Measurements from ENCODE around the gene COL16A1. TPM values are rescaled to one million over a fixed set of nuclear protein-coding genes. Genes with fewer than 3 reads are reported as not detected.

The COL16A1 gene
- total RNA-seq, 1 donor from 2014 or later = 0.79 TPM

DNA sequence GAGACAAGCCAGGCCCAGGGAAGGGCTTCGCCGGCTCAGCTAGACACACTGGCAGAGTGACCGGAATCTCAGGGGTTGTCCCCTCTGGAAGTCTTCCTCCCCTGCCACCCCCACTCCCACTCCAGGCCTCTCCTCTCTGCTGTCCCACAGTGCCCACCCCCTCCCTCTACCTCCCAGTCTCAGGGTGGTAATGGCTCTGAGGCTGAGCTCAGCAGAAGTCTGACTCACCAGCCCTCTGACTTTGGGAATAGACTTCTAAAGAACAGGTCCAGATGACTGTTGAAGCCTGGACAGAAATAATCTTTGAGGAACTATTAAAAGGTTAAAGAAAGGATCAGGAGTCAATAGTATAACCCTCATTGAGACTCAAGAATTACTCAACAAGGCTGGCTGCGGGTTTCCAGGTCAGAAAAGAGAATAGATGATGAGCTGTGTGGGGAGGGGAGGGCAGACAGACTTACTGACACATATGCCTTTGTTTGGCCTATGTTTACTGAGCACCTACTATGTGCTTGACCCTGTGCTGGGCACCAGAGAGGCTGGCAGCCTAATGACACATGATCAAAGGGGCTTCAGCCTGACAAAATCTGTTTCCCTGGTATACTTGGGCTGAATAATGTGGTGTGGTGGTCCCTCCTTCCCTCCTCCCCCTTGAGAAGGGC is 78.1 kb downstream of the COL16A1 start:
- peak in 1 of 2 donors; percentile 34 for DNase-seq (ENCODE audit: low read depth in 2 of 2)

DNA sequence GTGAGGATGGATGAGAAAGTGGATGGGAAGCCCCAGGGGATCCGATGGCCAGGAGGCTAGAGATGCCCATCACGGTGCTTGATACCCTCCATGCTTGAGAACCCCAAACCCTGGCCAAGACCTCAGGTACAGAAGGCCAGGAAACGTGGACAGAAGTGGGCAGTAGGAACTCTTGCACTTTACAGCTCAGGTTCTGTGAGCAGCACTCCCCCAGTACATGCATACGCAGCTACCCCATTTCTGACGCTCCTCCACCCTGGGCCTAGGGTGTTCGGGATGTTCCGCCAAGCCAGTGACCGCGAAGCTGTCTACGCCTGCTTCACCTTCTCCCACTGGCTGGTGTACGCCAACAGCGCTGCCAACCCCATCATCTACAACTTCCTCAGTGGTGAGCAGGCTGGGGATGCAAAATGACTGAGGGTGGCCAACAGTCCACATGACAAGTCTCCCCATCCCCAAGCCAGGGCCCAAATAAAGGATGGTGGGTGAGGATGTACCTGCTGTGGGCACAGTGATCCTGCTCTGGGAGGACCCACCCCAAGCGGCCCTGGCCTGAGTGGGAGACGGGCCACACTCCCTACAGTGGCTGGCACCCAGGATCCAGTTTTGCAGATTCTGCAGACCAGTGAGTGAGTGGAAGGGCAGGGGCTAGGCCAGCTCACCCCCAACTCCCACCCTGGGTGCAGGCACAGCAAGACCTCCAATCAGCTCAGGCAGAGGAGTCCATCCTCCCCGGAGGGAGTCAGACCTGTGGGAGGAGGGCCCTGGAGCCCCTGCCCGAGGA is 78.9 kb downstream of the COL16A1 start:
- no peak for DNase-seq (ENCODE audit: low read depth in 2 of 2)

DNA sequence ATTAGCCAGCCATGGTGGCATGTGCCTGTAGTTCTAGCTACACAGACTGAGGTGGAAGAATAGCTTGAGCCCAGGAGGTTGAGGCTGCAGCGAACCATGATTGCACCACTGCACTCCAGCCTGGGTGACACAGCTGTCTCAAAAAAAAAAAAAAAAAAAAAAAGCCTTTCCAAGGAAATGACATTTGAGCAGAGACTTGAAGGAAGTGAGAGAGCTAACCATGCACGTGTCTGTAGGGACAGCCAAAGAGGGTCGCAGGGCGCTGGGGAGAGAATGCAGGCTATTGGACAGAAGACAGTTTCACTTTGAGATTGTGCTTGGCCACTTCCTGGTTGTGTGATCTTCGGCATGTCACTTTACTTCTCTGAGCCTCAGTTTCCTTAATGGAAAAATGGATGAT is 79.5 kb downstream of the COL16A1 start:
- DNase-seq (ENCODE audit: low read depth in 2 of 2) = no peak

DNA sequence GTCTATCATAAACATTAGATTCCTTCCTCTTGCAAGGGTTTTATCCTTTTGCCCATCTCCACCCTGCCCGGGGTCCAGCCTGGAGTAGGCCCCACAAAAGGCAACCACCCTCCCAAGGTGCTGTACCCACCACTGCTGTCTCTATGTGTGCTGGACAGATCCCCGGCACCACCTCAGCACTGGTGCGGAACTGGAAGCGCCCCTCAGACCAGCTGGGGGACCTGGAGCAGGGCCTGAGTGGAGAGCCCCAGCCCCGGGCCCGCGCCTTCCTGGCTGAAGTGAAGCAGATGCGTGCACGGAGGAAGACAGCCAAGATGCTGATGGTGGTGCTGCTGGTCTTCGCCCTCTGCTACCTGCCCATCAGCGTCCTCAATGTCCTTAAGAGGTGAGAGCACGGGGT is 80.5 kb downstream of the COL16A1 start:
- no peak for DNase-seq (ENCODE audit: low read depth in 2 of 2)

DNA sequence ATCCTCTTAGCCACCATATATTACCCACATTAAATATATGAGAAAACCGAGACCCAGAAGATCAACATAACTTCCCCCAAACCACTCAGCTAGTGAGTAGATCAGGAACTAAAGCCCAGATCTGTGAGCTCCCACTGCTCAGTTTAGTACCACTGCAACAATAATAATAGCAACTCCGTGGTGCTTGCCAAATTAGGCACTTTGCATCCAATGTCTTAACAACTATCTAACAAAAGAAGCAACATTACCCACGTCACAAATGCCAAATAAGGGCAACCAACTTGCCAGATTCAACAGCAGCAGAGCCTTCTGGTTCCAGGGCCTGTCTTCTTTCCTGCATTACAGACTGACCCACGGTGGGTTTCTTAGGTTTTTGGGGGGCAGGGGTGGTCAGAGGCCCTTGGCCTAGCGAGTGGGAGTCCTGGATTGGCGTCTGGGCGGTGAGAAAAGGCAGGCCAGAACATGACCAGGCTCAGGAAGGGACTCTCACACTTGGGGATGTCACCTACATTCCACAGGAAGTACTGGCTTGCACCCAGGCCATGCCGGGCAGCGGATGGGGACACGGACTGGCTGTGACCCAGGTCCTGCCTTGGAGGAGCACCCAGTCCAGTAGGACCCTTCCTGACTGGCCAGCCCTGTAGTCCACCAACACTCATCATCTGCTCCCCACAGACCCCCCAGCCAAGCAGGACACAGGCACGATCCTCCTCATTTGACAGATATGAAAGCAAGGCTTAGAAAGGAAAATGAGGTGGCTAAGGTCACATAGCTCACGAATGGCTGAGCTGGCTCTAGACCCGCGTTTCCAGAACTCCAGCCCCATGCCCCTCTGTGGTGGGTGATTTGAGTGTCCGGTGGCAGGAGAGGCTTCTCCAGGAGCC is 81.7 kb downstream of the COL16A1 start:
- DNase-seq (ENCODE audit: low read depth in 2 of 2) = no peak

DNA sequence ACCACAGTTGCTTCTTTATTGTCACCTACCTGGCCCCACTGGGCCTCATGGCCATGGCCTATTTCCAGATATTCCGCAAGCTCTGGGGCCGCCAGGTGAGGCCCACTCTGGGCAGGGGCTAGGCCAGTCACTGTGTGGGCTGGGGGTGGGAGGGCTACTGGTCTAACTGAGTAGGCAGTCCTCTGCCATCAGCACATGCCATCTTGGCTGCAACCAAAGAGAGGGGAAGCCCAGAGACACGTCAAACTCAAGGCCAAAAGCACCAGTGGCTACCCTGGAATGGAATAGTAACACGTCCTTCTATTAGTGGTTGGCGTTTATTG is 82.4 kb downstream of the COL16A1 start:
- DNase-seq (ENCODE audit: low read depth in 2 of 2) = no peak

DNA sequence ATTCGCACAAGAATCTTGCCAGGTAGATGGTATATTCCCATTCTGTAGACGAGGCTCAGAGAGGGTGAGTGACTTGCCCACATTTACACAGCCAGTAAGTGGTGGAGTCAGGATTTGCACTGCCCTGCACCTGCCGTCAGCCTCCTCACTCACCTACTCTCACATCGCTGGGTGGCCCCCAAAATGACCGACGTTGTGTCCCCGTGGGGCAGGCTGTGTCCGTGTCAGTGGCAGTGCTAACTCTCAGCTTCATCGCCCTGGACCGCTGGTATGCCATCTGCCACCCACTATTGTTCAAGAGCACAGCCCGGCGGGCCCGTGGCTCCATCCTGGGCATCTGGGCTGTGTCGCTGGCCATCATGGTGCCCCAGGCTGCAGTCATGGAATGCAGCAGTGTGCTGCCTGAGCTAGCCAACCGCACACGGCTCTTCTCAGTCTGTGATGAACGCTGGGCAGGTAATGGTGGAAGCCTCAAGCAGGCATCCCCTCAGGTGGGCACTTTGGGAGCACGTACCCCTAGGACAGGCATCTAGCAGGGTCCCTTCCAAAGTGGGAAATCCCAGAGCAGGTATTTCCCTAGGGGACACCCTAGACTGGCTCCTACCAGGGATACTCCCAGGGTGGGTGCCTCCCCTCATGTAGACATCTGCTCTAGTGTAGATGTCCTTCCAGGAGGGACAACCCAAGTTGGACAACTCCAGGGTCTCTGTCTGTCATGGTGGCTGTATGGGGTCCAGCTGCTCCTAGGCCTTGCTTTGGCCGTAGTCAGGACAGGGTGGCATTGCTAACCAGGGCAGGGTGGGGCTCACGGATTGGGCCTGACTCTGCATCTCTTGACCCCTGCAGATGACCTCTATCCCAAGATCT is 83.0 kb downstream of the COL16A1 start:
- DNase-seq (ENCODE audit: low read depth in 2 of 2) = no peak

DNA sequence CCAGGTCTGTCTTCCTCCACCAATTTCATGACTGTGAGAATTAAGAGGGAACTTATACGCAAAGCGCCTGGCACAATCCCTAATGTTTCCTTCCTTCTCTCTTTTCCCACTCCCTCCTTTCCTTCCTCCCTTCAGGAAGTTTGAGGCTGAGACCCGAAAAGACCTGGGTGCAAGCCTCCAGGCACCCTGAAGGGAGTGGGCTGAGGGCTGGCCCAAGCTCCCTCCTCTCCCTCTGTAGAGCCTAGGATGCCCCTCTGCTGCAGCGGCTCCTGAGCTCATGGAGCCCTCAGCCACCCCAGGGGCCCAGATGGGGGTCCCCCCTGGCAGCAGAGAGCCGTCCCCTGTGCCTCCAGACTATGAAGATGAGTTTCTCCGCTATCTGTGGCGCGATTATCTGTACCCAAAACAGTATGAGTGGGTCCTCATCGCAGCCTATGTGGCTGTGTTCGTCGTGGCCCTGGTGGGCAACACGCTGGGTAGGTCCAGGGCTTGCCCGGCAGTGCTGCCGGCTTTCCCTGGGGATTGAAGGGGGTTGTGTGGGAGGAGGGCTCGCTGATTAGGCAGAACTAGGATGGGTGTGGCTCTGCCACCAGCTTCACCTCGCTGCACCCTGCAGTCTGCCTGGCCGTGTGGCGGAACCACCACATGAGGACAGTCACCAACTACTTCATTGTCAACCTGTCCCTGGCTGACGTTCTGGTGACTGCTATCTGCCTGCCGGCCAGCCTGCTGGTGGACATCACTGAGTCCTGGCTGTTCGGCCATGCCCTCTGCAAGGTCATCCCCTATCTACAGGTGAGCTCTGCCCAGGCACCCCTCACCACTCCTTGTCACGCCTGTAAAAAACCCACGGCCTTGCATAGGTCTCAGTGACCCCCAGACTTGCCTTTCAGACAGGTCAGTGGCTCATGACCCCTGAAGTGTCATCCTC is 84.6 kb downstream of the COL16A1 start:
- DNase-seq (ENCODE audit: low read depth in 2 of 2) = no peak

DNA sequence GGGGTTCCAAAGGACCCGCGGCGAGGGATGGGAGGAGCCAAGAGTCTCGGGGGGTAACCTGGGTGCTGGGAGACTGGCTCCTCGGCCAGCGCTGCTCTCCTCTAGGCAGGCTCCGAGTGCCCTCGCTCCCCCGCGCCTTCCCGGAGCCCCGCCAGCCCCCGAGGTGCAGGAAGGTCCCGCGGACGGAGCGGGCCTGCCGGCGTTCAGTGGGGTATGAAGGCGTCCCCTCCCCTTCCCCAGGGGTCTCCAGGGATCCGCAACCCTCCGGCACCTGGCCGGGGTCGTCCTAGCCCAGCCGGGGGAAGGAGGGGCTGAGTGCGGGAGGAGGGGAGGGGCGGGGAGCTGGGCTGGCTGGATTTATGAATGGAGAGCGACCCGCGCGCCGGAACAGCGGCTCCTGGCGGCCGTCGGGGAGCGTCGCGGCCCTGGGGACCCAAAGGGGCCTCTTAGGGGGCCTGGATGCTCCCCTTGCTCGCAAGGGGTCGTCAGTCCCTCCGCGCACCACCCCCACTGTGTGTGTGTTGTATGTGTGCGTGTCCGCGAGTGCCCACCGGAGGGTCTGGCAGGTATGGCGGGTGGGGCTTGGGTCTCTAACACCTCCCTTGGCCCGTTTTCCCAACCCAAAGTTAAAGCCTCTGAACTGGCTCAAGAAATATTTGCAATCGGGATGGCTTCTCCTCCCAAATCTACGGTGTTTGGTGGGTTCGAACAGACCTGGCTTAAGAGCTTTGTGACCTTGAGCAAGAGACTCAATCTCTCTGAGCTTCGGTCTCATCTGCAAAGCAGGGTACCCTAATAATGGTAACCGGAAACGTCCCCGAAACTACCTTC is 85.7 kb downstream of the COL16A1 start:
- peak; percentile 56 to 78 for DNase-seq (ENCODE audit: low read depth in 2 of 2)

DNA sequence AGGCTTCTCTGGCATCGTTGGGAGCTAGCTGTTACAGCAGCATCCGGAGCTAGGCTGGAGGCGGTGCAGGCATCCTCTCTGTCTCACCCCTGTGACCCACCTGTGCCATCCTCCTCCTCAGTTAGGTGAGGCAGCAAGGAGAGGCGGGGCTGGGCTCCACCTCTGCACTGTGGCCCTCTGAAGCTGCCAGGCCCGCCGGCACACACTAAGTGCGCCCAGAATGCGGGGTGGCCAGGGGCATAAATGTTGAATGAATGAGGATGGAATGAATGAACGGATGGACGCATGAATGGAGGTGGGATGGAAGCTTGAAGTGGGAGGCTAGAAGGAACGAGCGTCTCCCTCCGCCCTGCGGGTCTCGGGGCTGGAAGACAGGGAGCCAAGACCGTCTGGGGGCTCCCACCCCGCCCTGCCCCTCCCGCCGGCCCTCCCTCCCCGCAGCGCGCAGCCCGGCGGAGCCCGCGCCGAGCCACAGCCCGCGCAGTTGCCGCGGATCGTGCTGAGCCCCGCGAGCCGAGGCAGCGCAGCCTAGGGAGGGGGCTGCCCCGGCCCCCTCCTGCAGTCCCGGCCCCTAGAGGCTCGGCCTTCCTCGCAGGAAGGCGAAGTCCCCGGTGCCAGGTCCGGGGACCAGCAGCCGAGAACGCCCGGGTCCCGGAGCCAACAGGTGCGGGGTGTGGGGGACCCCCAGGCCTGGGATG is 86.5 kb downstream of the COL16A1 start, which contains the start of gene HCRTR1:
Gene HCRTR1, plus strand, starts transcription at position 472 of the 698 bp plus-strand sequence. CDS start 1,504 bp downstream, outside the sequence.
- peak in 1 of 2 donors; percentile 27 for DNase-seq (ENCODE audit: low read depth in 2 of 2)

DNA sequence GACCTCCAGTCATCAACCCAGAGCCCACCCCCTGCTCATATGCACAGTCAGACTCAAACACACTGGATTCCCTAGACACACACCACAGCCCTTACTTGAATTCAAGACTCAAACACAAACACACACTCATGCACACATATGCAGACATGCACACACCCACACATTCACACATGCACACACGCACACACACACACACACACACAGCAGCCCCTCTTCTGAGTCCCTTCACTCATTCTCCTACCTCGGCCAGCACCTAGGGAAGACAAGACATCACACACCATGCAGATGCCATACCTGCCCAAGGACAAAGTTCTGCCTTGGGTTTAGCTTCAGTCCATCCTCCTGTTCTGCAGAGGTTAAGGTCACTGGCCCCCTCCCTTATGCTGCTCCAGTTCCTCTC is 87.9 kb downstream of the COL16A1 start:
- DNase-seq (ENCODE audit: low read depth in 2 of 2) = no peak

DNA sequence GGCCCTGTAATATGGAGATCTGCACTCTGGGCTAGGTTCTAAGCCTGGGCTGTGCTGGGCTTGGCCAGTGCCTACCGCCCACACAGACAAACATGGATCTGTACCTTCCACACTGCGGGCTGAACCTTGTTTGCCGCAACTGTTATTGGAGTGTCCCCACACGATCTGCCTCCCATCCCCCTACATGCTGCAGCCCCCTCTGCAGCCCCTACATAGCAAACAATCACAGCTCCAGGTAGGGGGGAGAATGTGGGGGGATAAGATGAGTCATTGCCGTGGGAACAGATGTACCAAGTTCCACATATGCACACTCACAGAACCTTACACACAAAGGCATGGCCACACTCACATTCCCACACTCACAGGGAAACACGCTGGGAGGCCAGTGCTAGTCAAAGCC is 88.4 kb downstream of the COL16A1 start:
- DNase-seq (ENCODE audit: low read depth in 2 of 2) = no peak

DNA sequence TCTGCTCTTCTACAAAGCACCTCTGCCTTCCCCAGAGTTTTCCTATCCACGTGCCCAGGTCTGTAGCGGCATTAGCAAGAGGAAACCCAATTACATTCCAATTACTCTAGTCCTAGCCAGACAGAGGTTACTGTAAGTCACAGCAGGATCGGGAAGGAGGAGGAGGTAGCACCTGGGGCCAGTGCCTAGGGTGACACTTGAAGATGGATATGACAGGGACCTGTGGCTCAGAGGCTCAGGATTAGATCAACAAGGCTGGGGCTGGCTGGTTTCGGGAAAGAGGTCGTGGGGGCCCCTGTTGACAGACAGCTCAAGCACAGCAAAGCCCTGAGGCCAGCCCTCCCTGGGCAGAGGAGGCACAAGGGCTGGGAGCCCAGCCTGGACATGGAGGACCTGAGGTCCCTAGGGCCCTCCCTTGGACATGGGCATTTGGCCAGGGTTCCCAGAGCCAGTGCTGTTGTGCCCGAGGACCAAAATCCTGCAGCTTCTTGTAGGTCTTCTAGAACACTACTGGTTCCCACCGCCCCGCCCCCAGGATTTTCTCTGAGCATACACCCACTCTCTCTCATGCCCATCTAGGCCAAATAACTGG is 89.3 kb downstream of the COL16A1 start:
- peak in 1 of 2 donors; percentile 62 for DNase-seq (ENCODE audit: low read depth in 2 of 2)

DNA sequence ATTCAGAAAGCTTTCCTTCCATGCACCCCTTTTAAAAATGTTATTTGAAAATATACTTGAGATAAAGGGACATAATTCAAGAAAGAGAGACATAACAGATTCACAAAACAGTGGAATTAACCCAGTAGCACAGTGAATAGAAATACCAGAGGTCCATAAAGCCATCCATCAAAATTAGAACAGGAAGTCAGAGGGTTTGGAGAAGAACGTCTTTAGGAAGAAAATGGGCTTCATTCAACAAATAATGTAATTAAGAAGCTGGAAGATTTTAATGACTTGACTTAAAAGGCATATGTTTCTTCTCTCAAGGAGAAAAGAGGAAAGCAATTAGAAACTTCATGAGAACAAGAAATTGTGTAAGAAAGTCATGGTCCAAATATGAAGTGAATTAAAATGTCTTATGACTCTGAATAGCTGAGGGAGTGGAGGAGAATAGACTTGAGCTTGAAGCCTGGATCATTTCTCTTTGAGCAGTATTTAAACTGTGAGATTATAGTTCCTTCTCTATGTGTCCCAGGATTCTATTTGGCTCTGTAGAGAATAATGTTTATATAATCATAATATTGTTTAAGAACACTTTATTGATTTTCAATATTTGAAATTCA is 94.2 kb downstream of the COL16A1 start:
- no peak for DNase-seq (ENCODE audit: low read depth in 2 of 2)

DNA sequence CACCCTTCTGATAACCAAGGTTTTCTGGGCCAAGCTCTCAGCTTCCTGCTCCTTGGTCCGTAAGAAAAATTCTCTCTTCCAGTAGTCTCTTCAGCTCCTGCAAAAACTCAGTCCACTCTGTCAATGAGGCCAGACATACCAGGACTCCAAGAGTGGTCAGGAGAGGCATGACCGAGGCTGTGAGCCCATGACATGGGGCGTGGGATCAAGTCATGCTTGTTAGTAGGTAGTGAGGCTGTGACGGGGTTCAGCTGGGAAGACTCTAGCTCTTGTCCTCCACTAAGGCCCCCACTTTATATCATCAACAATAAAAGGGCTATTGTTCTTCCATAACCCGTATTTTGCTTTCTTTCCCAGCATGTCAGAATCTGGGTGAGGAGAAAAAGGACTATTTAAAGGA is 96.5 kb downstream of the COL16A1 start:
- no peak for DNase-seq (ENCODE audit: low read depth in 2 of 2)

DNA sequence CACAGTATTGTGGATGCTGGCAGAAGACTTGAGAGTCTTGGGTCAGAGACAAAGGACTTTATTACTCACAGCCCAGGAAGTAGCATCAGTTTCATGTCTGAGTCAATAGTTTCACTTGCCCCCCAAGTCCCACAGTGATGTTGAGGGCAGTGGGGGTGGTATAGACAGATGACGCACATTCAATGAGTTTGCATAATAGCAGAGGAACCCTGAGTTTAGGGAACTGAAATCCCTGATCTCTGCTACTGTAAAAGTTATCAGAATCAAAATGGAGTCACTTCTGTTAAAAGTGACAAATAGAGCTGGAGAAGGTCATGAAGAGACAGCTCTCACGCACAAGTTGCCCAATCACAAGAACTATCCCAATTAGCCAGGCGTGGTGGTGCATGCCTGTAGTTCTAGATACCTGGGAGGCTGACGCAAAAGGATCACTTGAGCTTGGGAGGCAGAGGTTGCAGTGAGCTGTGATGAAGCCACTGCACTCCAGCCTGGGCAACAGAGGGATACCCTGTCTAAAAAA is 97.8 kb downstream of the COL16A1 start:
- DNase-seq (ENCODE audit: low read depth in 2 of 2) = peak in 1 of 2 donors; percentile 69

Measured in lung microvascular endothelial cell (primary cell).